ENCODE data around the gene PEAK1. TPM values are rescaled to one million over a fixed set of nuclear protein-coding genes. Genes with fewer than 3 reads are reported as not detected.

Gene PEAK1
- polyA plus RNA-seq, 1 experiment = 40.7 TPM

- CTCF ChIA-PET = interaction anchor here (0.6 to 0.7 kb wide), 2 partner anchors 10 to 85 kb away, joined by 3 read pairs; no protein-coding TSS in a partner anchor
These were observed 153.1 kb downstream of the PEAK1 start for GRCh38 chr15:77266708-77267386.

GRCh38 chr15:77255385-77255784 is 164.5 kb downstream of the PEAK1 start:
- no peaks in the 10 kb centered on the region for H3K27me3 ChIP-seq (ENCODE audit: control insufficient read depth, insufficient read depth, low read length)
- H3K4me3 ChIP-seq (ENCODE audit: low read depth, low read length) = no peak overlapping the region
- DNase-seq (ENCODE audit: low read depth) = no peak
- no peak for TF ChIP-seq CTCF (IDR thresholded peaks at IDR 0.05; ENCODE audit: insufficient read depth, low read depth, low read length)
- ChIA-PET POLR2A (no interaction called here), CTCF (no interaction called here)
- H3K36me3 ChIP-seq (ENCODE audit: control insufficient read depth, insufficient read depth, low read length) = peaks cover 4% of the 10 kb centered on the region; the same call in 1 of the 2 replicates

More at GRCh38 chr15:77266708-77267386, 153.1 kb downstream of the PEAK1 start:
- H3K27me3 ChIP-seq (ENCODE audit: control insufficient read depth, insufficient read depth, low read length) = no peaks in the 10 kb centered on the region
- DNase-seq (ENCODE audit: low read depth) = peak; percentile 52
- no peak overlapping the region for H3K4me3 ChIP-seq (ENCODE audit: low read depth, low read length)
- POLR2A ChIA-PET = no interaction called here
- no peaks in the 10 kb centered on the region for H3K36me3 ChIP-seq (ENCODE audit: control insufficient read depth, insufficient read depth, low read length)
- TF ChIP-seq CTCF (IDR thresholded peaks at IDR 0.05; ENCODE audit: insufficient read depth, low read depth, low read length) = no peak

- Histone ChIP-seq H3K4me3 (ENCODE audit: low read depth, low read length) (no peak overlapping the region), H3K27me3 (ENCODE audit: control insufficient read depth, insufficient read depth, low read length) (no peaks in the 10 kb centered on the region), H3K36me3 (ENCODE audit: control insufficient read depth, insufficient read depth, low read length) (peaks cover 4% of the 10 kb centered on the region; the same call in 1 of the 2 replicates)
- DNase-seq (ENCODE audit: low read depth) = no peak
- ChIA-PET POLR2A (no interaction called here), CTCF (no interaction called here)
- no peak for TF ChIP-seq CTCF (IDR thresholded peaks at IDR 0.05; ENCODE audit: insufficient read depth, low read depth, low read length)
These were observed 168.2 kb downstream of the PEAK1 start for GRCh38 chr15:77251662-77252061.

GRCh38 chr15:77247116-77247515 is 172.8 kb downstream of the PEAK1 start:
- CTCF ChIA-PET = no interaction called here
- H3K27me3 ChIP-seq (ENCODE audit: control insufficient read depth, insufficient read depth, low read length) = no peaks in the 10 kb centered on the region
- no peak overlapping the region for H3K4me3 ChIP-seq (ENCODE audit: low read depth, low read length)
- POLR2A ChIA-PET = no interaction called here
- H3K36me3 ChIP-seq (ENCODE audit: control insufficient read depth, insufficient read depth, low read length) = peaks cover 4% of the 10 kb centered on the region; the same call in 1 of the 2 replicates
- no peak for DNase-seq (ENCODE audit: low read depth)
- no peak for TF ChIP-seq CTCF (IDR thresholded peaks at IDR 0.05; ENCODE audit: insufficient read depth, low read depth, low read length)

GRCh38 chr15:77243716-77244401 is 176.0 kb downstream of the PEAK1 start:
- CTCF ChIA-PET = no interaction called here
- Histone ChIP-seq H3K27me3 (ENCODE audit: control insufficient read depth, insufficient read depth, low read length) (no peaks in the 10 kb centered on the region), H3K36me3 (ENCODE audit: control insufficient read depth, insufficient read depth, low read length) (no peaks in the 10 kb centered on the region), H3K4me3 (ENCODE audit: low read depth, low read length) (no peak overlapping the region)
- DNase-seq (ENCODE audit: low read depth) = no peak
- TF ChIP-seq CTCF (IDR thresholded peaks at IDR 0.05; ENCODE audit: insufficient read depth, low read depth, low read length) = no peak
- POLR2A ChIA-PET = no interaction called here
